Neural cell (in vitro differentiated cells): Measurements from ENCODE around the gene HERC2. TPM values are rescaled to one million over a fixed set of nuclear protein-coding genes. Genes with fewer than 3 reads are reported as not detected.
"Not testable (repeated sequence)": the region's sequence is repeated elsewhere in the genome, so short reads cannot be mapped to it uniquely, and the experiment has no call there.

Experiments used
- H2AFZ ChIP-seq: fragments of 200-600, 300-800 bp; sonication (generic), shearing (Covaris generic); 2 replicates; pipeline ENCODE4 v1.6.0; 2014; ENCODE audit warnings: low read depth, mild to moderate bottlenecking, antibody characterized with exemption, low read length, moderate library complexity
- H3F3A ChIP-seq: fragments of 200-600 bp; shearing (Covaris generic); 2 replicates; pipeline ENCODE4 v1.6.1; 2016; ENCODE audit warnings: mild to moderate bottlenecking, moderate library complexity, mixed read lengths, antibody characterized with exemption, low read length; ENCODE audit not compliant: insufficient read depth, poor library complexity, severe bottlenecking
- H3K27ac ChIP-seq: fragments of 200-600, 300-800 bp; sonication (generic), shearing (Covaris generic); 2 replicates; pipeline ENCODE4 v1.5.1; 2014; ENCODE audit warnings: mild to moderate bottlenecking, low read length, moderate library complexity
- H3K27me3 ChIP-seq: fragments of 300-800, 200-600 bp; sonication (generic), shearing (Covaris generic); 2 replicates; pipeline ENCODE4 v1.6.0; 2014; ENCODE audit warnings: mild to moderate bottlenecking, low read depth, low read length, moderate library complexity; ENCODE audit not compliant: insufficient read depth
- H3K36me3 ChIP-seq: fragments of 300-800, 200-600 bp; sonication (generic), shearing (Covaris generic); 2 replicates; pipeline ENCODE4 v1.5.1; 2014; ENCODE audit warnings: mild to moderate bottlenecking, antibody characterized with exemption, low read length, moderate library complexity; ENCODE audit not compliant: insufficient read depth
- H3K4me2 ChIP-seq: fragments of 300-800, 200-600 bp; sonication (generic), shearing (Covaris generic); 2 replicates; pipeline ENCODE4 v1.6.0; 2014; ENCODE audit warnings: mild to moderate bottlenecking, low read length
- H3K4me3 ChIP-seq: fragments of 300-800, 200-600 bp; sonication (generic), shearing (Covaris generic); 2 replicates; pipeline ENCODE4 v1.5.1; 2014; ENCODE audit warnings: mild to moderate bottlenecking, low read length, moderate library complexity
- H3K79me2 ChIP-seq: fragments of 200-600 bp; shearing (Covaris generic); replicated peaks from 2 replicates; pipeline ENCODE4 v1.6.0; 2014; ENCODE audit warnings: mild to moderate bottlenecking, low read length, moderate library complexity; ENCODE audit not compliant: insufficient read depth
- H3K9ac ChIP-seq: fragments of 300-800, 200-600 bp; sonication (generic), shearing (Covaris generic); 2 replicates; pipeline ENCODE4 v1.6.1; 2016; ENCODE audit warnings: mild to moderate bottlenecking, low read length, mixed read lengths
- H3K9me2 ChIP-seq: fragments of 200-600 bp; shearing (Covaris generic); 2 replicates; pipeline ENCODE4 v1.6.1; 2016; ENCODE audit warnings: mild to moderate bottlenecking, low read length, mixed read lengths; ENCODE audit not compliant: insufficient read depth
- H3K9me3 ChIP-seq: fragments of 200-600, 300-800 bp; sonication (generic), shearing (Covaris generic); 2 replicates; pipeline ENCODE4 v1.6.1; 2016; ENCODE audit warnings: mild to moderate bottlenecking, mixed run types, low read length, moderate library complexity, mixed read lengths
- H4K20me1 ChIP-seq: fragments of 200-600 bp; shearing (Covaris generic); 2 replicates; pipeline ENCODE4 v1.6.1; 2016; ENCODE audit warnings: mild to moderate bottlenecking, mixed run types; ENCODE audit not compliant: insufficient read depth
- EP300 ChIP-seq: fragments of 450-650 bp; conservative IDR thresholded peaks from 2 replicates; pipeline ENCODE4 v1.6.1; 2014; ENCODE audit warnings: antibody characterized with exemption, mild to moderate bottlenecking, moderate library complexity; ENCODE audit not compliant: poor library complexity, severe bottlenecking
- EZH2 ChIP-seq: fragments of 200-600, 300-800 bp; shearing (Covaris generic), sonication (generic); IDR thresholded peaks from 2 replicates; pipeline ENCODE4 v1.6.1; 2014; ENCODE audit warnings: antibody characterized with exemption, low read length, borderline replicate concordance, mild to moderate bottlenecking; ENCODE audit not compliant: insufficient read depth, poor library complexity, severe bottlenecking
- MXI1 ChIP-seq: fragments of 450-650 bp; conservative IDR thresholded peaks from 2 replicates; pipeline ENCODE4 v1.6.1; 2014; ENCODE audit warnings: antibody characterized with exemption, mild to moderate bottlenecking; ENCODE audit not compliant: poor library complexity, severe bottlenecking
- POLR2AphosphoS5 ChIP-seq: IDR thresholded peaks from 2 replicates; pipeline ENCODE4 v1.6.1; 2012
- RAD21 ChIP-seq: fragments of 450-650 bp; conservative IDR thresholded peaks from 2 replicates; pipeline ENCODE4 v1.6.1; 2014; ENCODE audit warnings: antibody characterized with exemption, mild to moderate bottlenecking, moderate library complexity
- SMC3 ChIP-seq: fragments of 450-650 bp; conservative IDR thresholded peaks from 2 replicates; pipeline ENCODE4 v1.6.1; 2014; ENCODE audit warnings: antibody characterized with exemption, mild to moderate bottlenecking, moderate library complexity; ENCODE audit not compliant: poor library complexity
- TAF1 ChIP-seq: IDR thresholded peaks from 2 replicates; pipeline ENCODE4 v1.6.1; 2012; ENCODE audit warnings: low read depth
- polyA plus RNA-seq: library from polyadenylated mRNA; depleted of rRNA; stranded (reverse); fragments of >200 nt; gene quantifications from 2 replicates; pipeline ENCODE4 v1.2.3, GENCODE V29; 2014
- TF ChIP-seq, protein P1 (sequence below): IDR thresholded peaks from 2 replicates; pipeline ENCODE4 v1.6.1; 2012; ENCODE audit warnings: borderline replicate concordance
- TF ChIP-seq, protein P2 (sequence below): fragments of 450-650 bp; IDR thresholded peaks from 2 replicates; pipeline ENCODE4 v1.5.1; 2014; ENCODE audit warnings: antibody characterized with exemption, mild to moderate bottlenecking, moderate library complexity; ENCODE audit not compliant: poor library complexity, severe bottlenecking

HERC2 gene
- polyA plus RNA-seq, 1 donor from 2014 or later = 47.3 TPM

DNA sequence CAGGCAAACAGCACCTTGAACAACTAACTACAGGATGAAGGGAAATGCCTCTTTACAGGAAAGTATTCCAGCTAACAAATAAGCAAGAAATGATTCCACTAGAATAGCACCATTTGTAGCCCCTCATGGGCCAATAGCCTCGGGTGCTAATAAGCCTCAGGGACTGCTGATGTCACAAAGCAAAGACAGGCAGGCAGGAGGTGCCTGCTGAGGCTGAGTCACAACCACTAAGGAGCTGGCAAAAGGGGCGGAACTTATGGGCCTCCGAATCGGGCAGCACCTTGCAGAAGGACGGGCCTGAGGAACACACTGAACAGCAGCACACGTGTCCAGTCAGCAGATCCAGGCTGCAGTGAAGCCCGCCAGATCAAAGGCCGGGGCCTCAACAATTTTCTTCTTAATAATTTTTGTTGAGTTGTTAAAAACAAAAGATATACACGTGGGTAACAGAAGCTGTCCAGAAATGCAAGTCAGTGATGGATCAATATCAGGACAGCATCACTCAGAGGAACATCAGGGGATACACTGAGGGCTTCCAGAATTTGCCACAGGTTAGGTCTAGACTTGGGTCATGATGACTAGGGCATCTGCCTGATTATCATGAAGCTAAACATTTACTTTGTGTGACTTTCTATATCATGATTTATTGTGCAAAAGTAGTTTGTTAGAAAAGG is 170.0 kb downstream of the HERC2 start:
- H3K27ac ChIP-seq, H3K27me3 ChIP-seq, H3K9ac ChIP-seq, H3K4me3 ChIP-seq, H3K4me2 ChIP-seq, H2AFZ ChIP-seq, H3K36me3 ChIP-seq, H3F3A ChIP-seq, H3K79me2 ChIP-seq, H4K20me1 ChIP-seq, H3K9me3 ChIP-seq, H3K9me2 ChIP-seq: not testable (repeated sequence)

DNA sequence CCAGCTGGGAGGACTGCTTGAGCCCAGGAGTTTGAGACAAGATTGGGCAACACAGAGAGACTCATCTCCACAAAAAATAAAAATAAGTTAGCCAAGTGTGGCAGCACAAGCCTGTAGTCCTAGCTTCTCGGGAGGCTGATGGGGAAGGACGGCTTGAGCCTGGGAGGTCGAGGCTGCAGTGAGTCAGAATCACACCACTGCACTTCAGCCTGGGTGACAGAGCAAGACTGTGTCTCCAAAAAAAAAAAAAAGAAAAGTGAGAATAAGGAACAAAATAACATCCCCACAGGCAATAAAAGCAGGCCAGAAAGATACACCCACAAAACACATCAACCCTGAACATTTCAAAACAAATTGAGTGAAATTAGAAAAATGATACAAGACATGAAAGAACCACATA is 174.2 kb downstream of the HERC2 start:
- Histone ChIP-seq H3K79me2 (no peaks in the 10 kb centered on the region), H2AFZ (no peak overlapping the region), H4K20me1 (no peaks in the 10 kb centered on the region), H3K4me3 (no peak overlapping the region), H3F3A (no peaks in the 10 kb centered on the region), H3K9me3 (no peaks in the 10 kb centered on the region), H3K36me3 (peaks cover 4% of the 10 kb centered on the region), H3K27ac (no peak overlapping the region), H3K9ac (no peak overlapping the region), H3K9me2 (no peaks in the 10 kb centered on the region), H3K4me2 (no peak overlapping the region), H3K27me3 (no peaks in the 10 kb centered on the region)
- TF ChIP-seq SMC3 (no peak), TAF1 (no peak), EP300 (no peak), MXI1 (no peak), POLR2AphosphoS5 (no peak), EZH2 (no peak), RAD21 (no peak)
- TF ChIP-seq, protein P1, sequence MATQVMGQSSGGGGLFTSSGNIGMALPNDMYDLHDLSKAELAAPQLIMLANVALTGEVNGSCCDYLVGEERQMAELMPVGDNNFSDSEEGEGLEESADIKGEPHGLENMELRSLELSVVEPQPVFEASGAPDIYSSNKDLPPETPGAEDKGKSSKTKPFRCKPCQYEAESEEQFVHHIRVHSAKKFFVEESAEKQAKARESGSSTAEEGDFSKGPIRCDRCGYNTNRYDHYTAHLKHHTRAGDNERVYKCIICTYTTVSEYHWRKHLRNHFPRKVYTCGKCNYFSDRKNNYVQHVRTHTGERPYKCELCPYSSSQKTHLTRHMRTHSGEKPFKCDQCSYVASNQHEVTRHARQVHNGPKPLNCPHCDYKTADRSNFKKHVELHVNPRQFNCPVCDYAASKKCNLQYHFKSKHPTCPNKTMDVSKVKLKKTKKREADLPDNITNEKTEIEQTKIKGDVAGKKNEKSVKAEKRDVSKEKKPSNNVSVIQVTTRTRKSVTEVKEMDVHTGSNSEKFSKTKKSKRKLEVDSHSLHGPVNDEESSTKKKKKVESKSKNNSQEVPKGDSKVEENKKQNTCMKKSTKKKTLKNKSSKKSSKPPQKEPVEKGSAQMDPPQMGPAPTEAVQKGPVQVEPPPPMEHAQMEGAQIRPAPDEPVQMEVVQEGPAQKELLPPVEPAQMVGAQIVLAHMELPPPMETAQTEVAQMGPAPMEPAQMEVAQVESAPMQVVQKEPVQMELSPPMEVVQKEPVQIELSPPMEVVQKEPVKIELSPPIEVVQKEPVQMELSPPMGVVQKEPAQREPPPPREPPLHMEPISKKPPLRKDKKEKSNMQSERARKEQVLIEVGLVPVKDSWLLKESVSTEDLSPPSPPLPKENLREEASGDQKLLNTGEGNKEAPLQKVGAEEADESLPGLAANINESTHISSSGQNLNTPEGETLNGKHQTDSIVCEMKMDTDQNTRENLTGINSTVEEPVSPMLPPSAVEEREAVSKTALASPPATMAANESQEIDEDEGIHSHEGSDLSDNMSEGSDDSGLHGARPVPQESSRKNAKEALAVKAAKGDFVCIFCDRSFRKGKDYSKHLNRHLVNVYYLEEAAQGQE = no peak
- TF ChIP-seq, protein P2, sequence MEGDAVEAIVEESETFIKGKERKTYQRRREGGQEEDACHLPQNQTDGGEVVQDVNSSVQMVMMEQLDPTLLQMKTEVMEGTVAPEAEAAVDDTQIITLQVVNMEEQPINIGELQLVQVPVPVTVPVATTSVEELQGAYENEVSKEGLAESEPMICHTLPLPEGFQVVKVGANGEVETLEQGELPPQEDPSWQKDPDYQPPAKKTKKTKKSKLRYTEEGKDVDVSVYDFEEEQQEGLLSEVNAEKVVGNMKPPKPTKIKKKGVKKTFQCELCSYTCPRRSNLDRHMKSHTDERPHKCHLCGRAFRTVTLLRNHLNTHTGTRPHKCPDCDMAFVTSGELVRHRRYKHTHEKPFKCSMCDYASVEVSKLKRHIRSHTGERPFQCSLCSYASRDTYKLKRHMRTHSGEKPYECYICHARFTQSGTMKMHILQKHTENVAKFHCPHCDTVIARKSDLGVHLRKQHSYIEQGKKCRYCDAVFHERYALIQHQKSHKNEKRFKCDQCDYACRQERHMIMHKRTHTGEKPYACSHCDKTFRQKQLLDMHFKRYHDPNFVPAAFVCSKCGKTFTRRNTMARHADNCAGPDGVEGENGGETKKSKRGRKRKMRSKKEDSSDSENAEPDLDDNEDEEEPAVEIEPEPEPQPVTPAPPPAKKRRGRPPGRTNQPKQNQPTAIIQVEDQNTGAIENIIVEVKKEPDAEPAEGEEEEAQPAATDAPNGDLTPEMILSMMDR = no peak

GRCh38 chr15:28145419-28145818 is 176.6 kb downstream of the HERC2 start:
- not testable (repeated sequence) for H3K4me3 ChIP-seq, H3K79me2 ChIP-seq, H3K27me3 ChIP-seq, H3F3A ChIP-seq, H3K27ac ChIP-seq, H3K9me3 ChIP-seq, H3K36me3 ChIP-seq, H4K20me1 ChIP-seq, H2AFZ ChIP-seq, H3K9ac ChIP-seq, H3K4me2 ChIP-seq, H3K9me2 ChIP-seq
